GM23338 (cell line): Measurements from ENCODE around the gene FAM110A. TPM values are rescaled to one million over a fixed set of nuclear protein-coding genes. Genes with fewer than 3 reads are reported as not detected.

ENCODE experiments used
- ATAC-seq: fragments of 200-7000 bp; cut with Tn5 transposase; 3 replicates; pipeline ENCODE4 v1.9.1; 2020
- DNase-seq: peaks from one replicate; pipeline ENCODE4 v3.0.0-alpha.2; 2015; ENCODE audit warnings: low spot score
- H2AFZ ChIP-seq: fragments of 200-600 bp; sonication (generic); 2 replicates; pipeline ENCODE4 v1.8.0; 2016; ENCODE audit warnings: antibody characterized with exemption, mild to moderate bottlenecking, moderate library complexity
- H3F3A ChIP-seq: fragments of 200-600 bp; sonication (generic); replicated peaks from 2 replicates; pipeline ENCODE4 v1.8.0; 2017; ENCODE audit warnings: antibody characterized with exemption, mixed run types, low read depth
- H3K27ac ChIP-seq: fragments of 200-600 bp; sonication (generic); 2 replicates; pipeline ENCODE4 v1.6.1; 2016; ENCODE audit warnings: low read depth
- H3K27me3 ChIP-seq: fragments of 200-600 bp; sonication (generic); 2 replicates; pipeline ENCODE4 v1.8.0; 2016; ENCODE audit warnings: mild to moderate bottlenecking, mixed run types, moderate library complexity; ENCODE audit not compliant: insufficient read depth
- H3K36me3 ChIP-seq: fragments of 200-600 bp; sonication (generic); 2 replicates; pipeline ENCODE4 v1.8.0; 2016; ENCODE audit warnings: mild to moderate bottlenecking; ENCODE audit not compliant: insufficient read depth
- H3K4me1 ChIP-seq: fragments of 200-600 bp; sonication (generic); 2 replicates; pipeline ENCODE4 v1.8.0; 2016; ENCODE audit warnings: mild to moderate bottlenecking, moderate library complexity; ENCODE audit not compliant: insufficient read depth
- H3K4me2 ChIP-seq: fragments of 200-600 bp; sonication (generic); 2 replicates; pipeline ENCODE4 v1.7.1; 2017; ENCODE audit warnings: mixed run types
- H3K4me3 ChIP-seq: fragments of 200-600 bp; sonication (generic); 2 replicates; pipeline ENCODE4 v1.6.1; 2016; ENCODE audit warnings: mixed run types
- H3K79me2 ChIP-seq: fragments of 200-600 bp; sonication (generic); replicated peaks from 2 replicates; pipeline ENCODE4 v1.8.0; 2017; ENCODE audit warnings: mild to moderate bottlenecking; ENCODE audit not compliant: insufficient read depth
- H3K9me2 ChIP-seq: fragments of 200-600 bp; sonication (generic); 2 replicates; pipeline ENCODE4 v1.8.0; 2017; ENCODE audit not compliant: insufficient read depth
- H4K20me1 ChIP-seq: fragments of 200-600 bp; sonication (generic); replicated peaks from 2 replicates; pipeline ENCODE4 v1.8.0; 2017; ENCODE audit warnings: mild to moderate bottlenecking; ENCODE audit not compliant: insufficient read depth
- H3K27ac Mint-ChIP-seq: 2 replicates; pipeline ENCODE4 v1.8.0; 2020; ENCODE audit warnings: inconsistent platforms, mild to moderate bottlenecking, moderate library complexity, mixed read lengths
- H3K27me3 Mint-ChIP-seq: 3 replicates; pipeline ENCODE4 v1.8.0; 2022; ENCODE audit warnings: low read depth, mild to moderate bottlenecking, moderate library complexity, mixed read lengths, inconsistent platforms; ENCODE audit not compliant: insufficient read depth, poor library complexity
- H3K36me3 Mint-ChIP-seq: 3 replicates; pipeline ENCODE4 v1.8.0; 2021; ENCODE audit warnings: low read depth, mild to moderate bottlenecking, inconsistent platforms, moderate library complexity, mixed read lengths
- H3K4me1 Mint-ChIP-seq: 3 replicates; pipeline ENCODE4 v1.8.0; 2020; ENCODE audit warnings: mild to moderate bottlenecking, inconsistent platforms, mixed read lengths
- H3K4me3 Mint-ChIP-seq: 3 replicates; pipeline ENCODE4 v1.8.0; 2021; ENCODE audit warnings: moderate library complexity, mild to moderate bottlenecking, inconsistent platforms, mixed read lengths
- H3K9me3 Mint-ChIP-seq: 3 replicates; pipeline ENCODE4 v1.8.0; 2020; ENCODE audit warnings: moderate library complexity, mild to moderate bottlenecking, inconsistent platforms, mixed read lengths
- CREB1 ChIP-seq: fragments of 250-450 bp; sonication (Bioruptor Pico); IDR thresholded peaks from 2 replicates; pipeline ENCODE4 v1.5.0; 2020; ENCODE audit warnings: low read depth, mild to moderate bottlenecking, moderate library complexity
- CTCF ChIP-seq, 2 experiments: fragments of 200-600 bp in 1 of 2; sonication (generic) in 1 of 2; conservative IDR thresholded peaks; 2 replicates each; pipeline versions ENCODE4 v1.5.1 to v1.6.1; 2016 to 2017; ENCODE audit warnings: antibody characterized with exemption in 2 of 2, low read depth in 2 of 2, mild to moderate bottlenecking in 2 of 2, moderate library complexity in 1 of 2
- ETS1 ChIP-seq: IDR thresholded peaks from 2 replicates; pipeline ENCODE4 v1.6.1; 2016; ENCODE audit warnings: antibody characterized with exemption
- EZH2 ChIP-seq: fragments of 200-600 bp; sonication (generic); IDR thresholded peaks from one replicate; pipeline ENCODE4 v1.8.0; 2017; ENCODE audit warnings: antibody characterized with exemption, mild to moderate bottlenecking, low read depth; ENCODE audit not compliant: unreplicated experiment
- EZH2phosphoT487 ChIP-seq: fragments of 200-600 bp; sonication (generic); IDR thresholded peaks from one replicate; pipeline ENCODE4 v1.8.1; 2018; ENCODE audit warnings: antibody characterized with exemption; ENCODE audit not compliant: unreplicated experiment
- JUNB ChIP-seq: IDR thresholded peaks from one replicate; pipeline ENCODE4 v1.6.1; 2016; ENCODE audit warnings: antibody characterized with exemption; ENCODE audit not compliant: unreplicated experiment
- NANOG ChIP-seq: IDR thresholded peaks from 2 replicates; pipeline ENCODE4 v1.6.1; 2016; ENCODE audit warnings: antibody characterized with exemption, borderline replicate concordance
- POLR2AphosphoS5 ChIP-seq: IDR thresholded peaks from 2 replicates; pipeline ENCODE4 v1.6.1; 2016; ENCODE audit warnings: antibody characterized with exemption, low read depth
- REST ChIP-seq: IDR thresholded peaks from one replicate; pipeline ENCODE4 v1.6.1; 2018; ENCODE audit warnings: antibody characterized with exemption; ENCODE audit not compliant: unreplicated experiment
- STAT1 ChIP-seq: IDR thresholded peaks from one replicate; pipeline ENCODE4 v1.6.1; 2016; ENCODE audit warnings: antibody characterized with exemption; ENCODE audit not compliant: unreplicated experiment
- ZNF114 ChIP-seq: fragments of 250-450 bp; sonication (Bioruptor Pico); IDR thresholded peaks from 2 replicates; pipeline ENCODE4 v1.5.0; 2020; ENCODE audit warnings: mild to moderate bottlenecking, moderate library complexity
- ZNF331 ChIP-seq: fragments of 250-450 bp; sonication (Bioruptor Pico); IDR thresholded peaks from 2 replicates; pipeline ENCODE4 v1.5.0; 2020; ENCODE audit warnings: low read depth, mild to moderate bottlenecking, moderate library complexity
- polyA plus RNA-seq: library from polyadenylated mRNA; unstranded; fragments of >200 nt; fragmentation: Nextera tagmentation; extraction: Ambion mirVana; gene quantifications from 2 replicates; pipeline ENCODE4 v1.2.1, GENCODE V29; 2016
- total RNA-seq: library from RNA; depleted of rRNA; stranded (reverse); fragments of >200 nt; shearing (Covaris generic); gene quantifications from 2 replicates; pipeline ENCODE4 v1.2.3, GENCODE V29; 2014

Gene FAM110A
- total and polyA plus RNA-seq, 2 experiments from 2014 or later, result 10.7 to 13.7 TPM

- TF ChIP-seq POLR2AphosphoS5 (peak; percentile 47; the same call in 1 of the 2 replicates), CTCF (conservative IDR thresholded peaks at IDR 0.05; ENCODE audit: low read depth in 2 of 2) (peak in 1 of 2 experiments; percentile 11; a peak in 2 of 4 replicates), ZNF114 (CRISPR knock-in tag) (no peak)
- Histone ChIP-seq H3K79me2 (no peaks in the 10 kb centered on the region), H2AFZ (peak overlapping the region; percentile 87)
Observed at GRCh38 chr20:841568-842546, 8.3 kb downstream of the FAM110A start.

GRCh38 chr20:842547-842940 lies 9.0 kb downstream of the FAM110A start:
- Histone ChIP-seq H3K27me3 (peaks cover 55% of the 10 kb centered on the region), H3F3A (0 out of 2 replicates have a peak, but pooled peaks cover 8% of the 10 kb centered on the region), H3K36me3 (no peaks in the 10 kb centered on the region), H3K9me2 (no peaks in the 10 kb centered on the region), H3K4me2 (peak overlapping the region; percentile 97), H4K20me1 (peaks cover 10% of the 10 kb centered on the region; the same call in 1 of the 2 replicates), H3K4me3 (peak overlapping the region; percentile 86), H3K4me1 (peaks cover 30% of the 10 kb centered on the region; the same call in 1 of the 2 replicates), H2AFZ (no peak overlapping the region), H3K27ac (no peak overlapping the region), H3K79me2 (no peaks in the 10 kb centered on the region)
- Mint-ChIP-seq H3K4me1 (peaks cover 37% of the 10 kb centered on the region), H3K9me3 (peaks cover 1% of the 10 kb centered on the region; the same call in 2 of the 3 replicates), H3K4me3 (peak overlapping the region; percentile 83), H3K27me3 (peaks cover 37% of the 10 kb centered on the region), H3K36me3 (no peaks in the 10 kb centered on the region), H3K27ac (no peak overlapping the region)
- DNase-seq (no peak), ATAC-seq (no peak)
- no peak for TF ChIP-seq CTCF (conservative IDR thresholded peaks at IDR 0.05; ENCODE audit: low read depth in 2 of 2)
- no peak for TF ChIP-seq ZNF331
- no peak for TF ChIP-seq ZNF114 (CRISPR knock-in tag)
- TF ChIP-seq EZH2phosphoT487, result no peak
- TF ChIP-seq ETS1, result no peak
- TF ChIP-seq CREB1 (CRISPR knock-in tag), result no peak
- TF ChIP-seq JUNB, result no peak
- no peak for TF ChIP-seq REST
- TF ChIP-seq NANOG, result no peak
- TF ChIP-seq STAT1, result no peak
- TF ChIP-seq EZH2, result no peak
- TF ChIP-seq POLR2AphosphoS5, result no peak

More at GRCh38 chr20:841568-842546, 8.3 kb downstream of the FAM110A start:
- Mint-ChIP-seq H3K9me3 (peaks cover 4% of the 10 kb centered on the region; the same call in 2 of the 3 replicates), H3K4me3 (peak overlapping the region; percentile 83), H3K27me3 (peaks cover 35% of the 10 kb centered on the region), H3K4me1 (peaks cover 31% of the 10 kb centered on the region), H3K27ac (no peak overlapping the region), H3K36me3 (no peaks in the 10 kb centered on the region)
- Histone ChIP-seq H3K36me3 (no peaks in the 10 kb centered on the region), H4K20me1 (peaks cover 10% of the 10 kb centered on the region; the same call in 1 of the 2 replicates), H3K4me3 (peak overlapping the region; percentile 86), H3K27ac (no peak overlapping the region), H3K9me2 (no peaks in the 10 kb centered on the region), H3K4me2 (peak overlapping the region; percentile 97), H3F3A (0 out of 2 replicates have a peak, but pooled peaks cover 8% of the 10 kb centered on the region), H3K27me3 (peaks cover 55% of the 10 kb centered on the region), H3K4me1 (peaks cover 27% of the 10 kb centered on the region; the same call in 1 of the 2 replicates)
- peak; percentile 77 for DNase-seq
- peak; percentile 17 for ATAC-seq
